Peyer's patch (tissue), 4 donors: Measurements from ENCODE around the gene NAV2. TPM values are rescaled to one million over a fixed set of nuclear protein-coding genes. Genes with fewer than 3 reads are reported as not detected.

Experiments
- DNase-seq, 3 donors: peaks; one replicate each; pipeline ENCODE4 v3.0.0-alpha.2; 2017 to 2019
- H3K27ac ChIP-seq, 4 donors: fragments of 200-600 bp; sonication (generic); one replicate each; pipeline ENCODE4 v1.5.1; 2016 to 2019
- H3K27me3 ChIP-seq, 2 donors: fragments of 200-600 bp; sonication (generic); one replicate each; pipeline ENCODE4 v1.5.1; 2019
- H3K36me3 ChIP-seq, 3 donors: fragments of 200-600 bp; sonication (generic); one replicate each; pipeline ENCODE4 v1.5.1; 2016 to 2019
- H3K4me1 ChIP-seq, 4 donors: fragments of 200-600 bp; sonication (generic); one replicate each; pipeline ENCODE4 v1.5.1; 2016 to 2019
- H3K4me3 ChIP-seq, 4 donors: fragments of 200-600 bp; sonication (generic); 1 replicate in 3 of 4; 2 replicates in 1 of 4; pipeline ENCODE4 v1.5.1; 2016 to 2019; ENCODE audit warnings: mild to moderate bottlenecking in 1 of 4
- H3K9me3 ChIP-seq, 4 donors: fragments of 200-600 bp; sonication (generic); one replicate each; pipeline ENCODE4 v1.5.1; 2016 to 2019; ENCODE audit warnings: mild to moderate bottlenecking in 1 of 4
- CTCF ChIP-seq, 6 experiments: fragments of 450-650 bp in 4 of 6; fragments of 200-600 bp in 2 of 6; sonication (generic) in 1 of 6; IDR thresholded peaks; one replicate each; pipeline ENCODE4 v1.5.1; 2017 to 2019; ENCODE audit warnings: antibody characterized with exemption in 6 of 6, mild to moderate bottlenecking in 3 of 6, moderate library complexity in 1 of 6
- POLR2A ChIP-seq, 2 donors: fragments of 450-650 bp; IDR thresholded peaks; one replicate each; pipeline ENCODE4 v1.5.1; 2017; ENCODE audit warnings: antibody characterized with exemption in 2 of 2, mild to moderate bottlenecking in 2 of 2, moderate library complexity in 2 of 2
- total RNA-seq, 4 donors: library from RNA; depleted of rRNA; stranded (reverse); fragments of >200 nt; gene quantifications; one replicate each; pipeline ENCODE4 v1.1.0, GENCODE V29; 2016

Gene NAV2
- total RNA-seq, 4 donors from 2014 or later: 6.0 to 48.7 (median 20.1) TPM

- Histone ChIP-seq H3K27me3 (no peaks in the 10 kb centered on the region), H3K9me3 (no peaks in the 10 kb centered on the region), H3K4me1 (peaks cover 0 to 13% (median 0%) of the 10 kb centered on the region in 4 donors), H3K27ac (no peak overlapping the region), H3K36me3 (peaks cover 0 to 15% (median 0%) of the 10 kb centered on the region in 3 donors), H3K4me3 (no peak overlapping the region)
- TF ChIP-seq POLR2A (IDR thresholded peaks at IDR 0.05): no peak
- TF ChIP-seq CTCF (IDR thresholded peaks at IDR 0.05): no peak
- DNase-seq: no peak
Observed at GRCh38 chr11:20116825-20117224, 404.2 kb downstream of the NAV2 start.

- DNase-seq: no peak
- H3K4me1 ChIP-seq: peaks cover 0 to 8% (median 0%) of the 10 kb centered on the region in 4 donors
- H3K4me3 ChIP-seq: no peak overlapping the region
- H3K27me3 ChIP-seq: no peaks in the 10 kb centered on the region
- no peaks in the 10 kb centered on the region for H3K9me3 ChIP-seq
- TF ChIP-seq CTCF (IDR thresholded peaks at IDR 0.05): no peak
- TF ChIP-seq POLR2A (IDR thresholded peaks at IDR 0.05): no peak
- peaks cover 0 to 15% (median 0%) of the 10 kb centered on the region in 3 donors for H3K36me3 ChIP-seq
- no peak overlapping the region for H3K27ac ChIP-seq
Observed at GRCh38 chr11:20117291-20117690, 404.7 kb downstream of the NAV2 start.

- no peak for DNase-seq
- Histone ChIP-seq H3K4me1 (no peaks in the 10 kb centered on the region), H3K36me3 (peaks cover 0 to 15% (median 0%) of the 10 kb centered on the region in 3 donors), H3K4me3 (no peak overlapping the region), H3K27me3 (no peaks in the 10 kb centered on the region), H3K9me3 (no peaks in the 10 kb centered on the region), H3K27ac (no peak overlapping the region)
- no peak for TF ChIP-seq POLR2A (IDR thresholded peaks at IDR 0.05)
- no peak for TF ChIP-seq CTCF (IDR thresholded peaks at IDR 0.05)
Observed at GRCh38 chr11:20118209-20118608, 405.6 kb downstream of the NAV2 start.

- H3K36me3 ChIP-seq: peaks cover 0 to 14% (median 0%) of the 10 kb centered on the region in 3 donors
- TF ChIP-seq POLR2A (IDR thresholded peaks at IDR 0.05) (no peak), CTCF (IDR thresholded peaks at IDR 0.05) (no peak)
Observed at GRCh38 chr11:20119315-20119714, 406.7 kb downstream of the NAV2 start.

GRCh38 chr11:20120134-20120925 is 407.7 kb downstream of the NAV2 start:
- H3K9me3 ChIP-seq: no peaks in the 10 kb centered on the region
- DNase-seq: no peak
- no peaks in the 10 kb centered on the region for H3K4me1 ChIP-seq
- H3K27me3 ChIP-seq: no peaks in the 10 kb centered on the region
- H3K27ac ChIP-seq: no peak overlapping the region
- H3K36me3 ChIP-seq: peaks cover 0 to 9% (median 0%) of the 10 kb centered on the region in 3 donors
- no peak overlapping the region for H3K4me3 ChIP-seq
- TF ChIP-seq CTCF (IDR thresholded peaks at IDR 0.05) (no peak), POLR2A (IDR thresholded peaks at IDR 0.05) (no peak)

More at GRCh38 chr11:20119315-20119714, 406.7 kb downstream of the NAV2 start:
- H3K27me3 ChIP-seq: no peaks in the 10 kb centered on the region
- no peak for DNase-seq
- H3K4me3 ChIP-seq: no peak overlapping the region
- H3K9me3 ChIP-seq: no peaks in the 10 kb centered on the region
- H3K27ac ChIP-seq: no peak overlapping the region
- no peaks in the 10 kb centered on the region for H3K4me1 ChIP-seq
